HepG2 (cell line): ENCODE data around the gene SMYD4. TPM values are rescaled to one million over a fixed set of nuclear protein-coding genes. Genes with fewer than 3 reads are reported as not detected.

Experiments used
- ADNP ChIP-seq: sonication (generic); formaldehyde crosslinking; IDR thresholded peaks from 2 replicates; pipeline ENCODE4 v1.4.0; 2020; ENCODE audit warnings: missing genetic modification reagents
- LCORL ChIP-seq, 2 experiments: fragments of 450-650 bp in 1 of 2; sonication (generic) in 1 of 2; formaldehyde crosslinking in 1 of 2; IDR thresholded peaks; 2 replicates each; pipeline versions ENCODE4 v1.5.0 to v1.6.1; 2017 to 2020; ENCODE audit warnings: antibody characterized with exemption in 1 of 2, missing genetic modification reagents in 1 of 2
- MEF2D ChIP-seq: sonication (generic); formaldehyde crosslinking; IDR thresholded peaks from 2 replicates; pipeline ENCODE4 v1.5.1; 2020; ENCODE audit warnings: mild to moderate bottlenecking, missing genetic modification reagents
- NR3C1 ChIP-seq: sonication (generic); formaldehyde crosslinking; IDR thresholded peaks from 2 replicates; pipeline ENCODE4 v1.4.0; 2020; ENCODE audit warnings: missing genetic modification reagents
- PHF8 ChIP-seq: sonication (generic); formaldehyde crosslinking; IDR thresholded peaks from 2 replicates; pipeline ENCODE4 v1.5.0; 2020; ENCODE audit warnings: missing genetic modification reagents
- PTBP1 ChIP-seq: fragments of 200-400 bp; formaldehyde crosslinking; IDR thresholded peaks from 2 replicates; pipeline ENCODE4 v1.6.1; 2018; ENCODE audit warnings: low read length, low read depth; ENCODE audit not compliant: poor library complexity, severe bottlenecking
- SAFB2 ChIP-seq: sonication (generic); formaldehyde crosslinking; IDR thresholded peaks from 2 replicates; pipeline ENCODE4 v1.5.1; 2020; ENCODE audit warnings: missing genetic modification reagents, low read depth, mild to moderate bottlenecking, borderline replicate concordance
- SMC3 ChIP-seq: IDR thresholded peaks from 2 replicates; pipeline ENCODE4 v1.6.1; 2011; ENCODE audit warnings: low read length, improper control_type of control experiment
- TOE1 ChIP-seq: sonication (generic); formaldehyde crosslinking; IDR thresholded peaks from 2 replicates; pipeline ENCODE4 v1.4.0; 2020; ENCODE audit warnings: mild to moderate bottlenecking, missing genetic modification reagents
- ZFP37 ChIP-seq: sonication (generic); formaldehyde crosslinking; IDR thresholded peaks from 2 replicates; pipeline ENCODE4 v1.4.0; 2020; ENCODE audit warnings: missing genetic modification reagents, borderline replicate concordance
- ZNF234 ChIP-seq: sonication (generic); formaldehyde crosslinking; conservative IDR thresholded peaks from 2 replicates; pipeline ENCODE4 v1.5.1; 2020; ENCODE audit warnings: mild to moderate bottlenecking, missing genetic modification reagents
- ZNF607 ChIP-seq: sonication (generic); formaldehyde crosslinking; IDR thresholded peaks from 2 replicates; pipeline ENCODE4 v1.5.1; 2020; ENCODE audit warnings: missing genetic modification reagents, mild to moderate bottlenecking, borderline replicate concordance
- ZNF713 ChIP-seq: sonication (generic); formaldehyde crosslinking; IDR thresholded peaks from 2 replicates; pipeline ENCODE4 v1.4.0; 2020; ENCODE audit warnings: mild to moderate bottlenecking, missing genetic modification reagents
- ZNF775 ChIP-seq: sonication (generic); formaldehyde crosslinking; IDR thresholded peaks from 2 replicates; pipeline ENCODE4 v1.4.0; 2020; ENCODE audit warnings: missing genetic modification reagents, mild to moderate bottlenecking, moderate library complexity, borderline replicate concordance
- polyA plus RNA-seq, 8 experiments: library from polyadenylated mRNA; depleted of rRNA in 3 of 8; stranded (reverse) in 7 of 8; unstranded in 1 of 8; fragments of >200 nt; fragmentation: Illumina TruSeq in 4 of 8; extraction: Trizol in 4 of 8; gene quantifications; 2 replicates each; pipeline versions ENCODE4 v1.2.1 to v1.2.3, GENCODE V29; 2011 to 2016; ENCODE audit warnings: low read depth in 4 of 8, missing spikeins in 1 of 8, mixed read lengths in 1 of 8; ENCODE audit not compliant: insufficient read depth in 1 of 8
- total RNA-seq, 5 experiments: library from RNA; depleted of rRNA; stranded (reverse); fragments of >200 nt; fragmentation: Illumina TruSeq; extraction: Trizol; gene quantifications; 2 replicates each; pipeline ENCODE4 v1.2.3, GENCODE V29; 2016; ENCODE audit warnings: low read depth in 1 of 5
- TF ChIP-seq, protein P1 (sequence below): sonication (generic); formaldehyde crosslinking; IDR thresholded peaks from 2 replicates; pipeline ENCODE4 v1.4.0; 2020; ENCODE audit warnings: missing genetic modification reagents
- TF ChIP-seq, protein P2 (sequence below): sonication (generic); formaldehyde crosslinking; IDR thresholded peaks from 2 replicates; pipeline ENCODE4 v1.4.0; 2020; ENCODE audit warnings: missing genetic modification reagents, borderline replicate concordance
- TF ChIP-seq, protein P3 (sequence below): IDR thresholded peaks from 2 replicates; pipeline ENCODE4 v1.6.1; 2018; ENCODE audit warnings: missing genetic modification reagents, mild to moderate bottlenecking, missing compliant biosample characterization
- TF ChIP-seq, protein P4 (sequence below): sonication (generic); formaldehyde crosslinking; IDR thresholded peaks from 2 replicates; pipeline ENCODE4 v1.4.0; 2020; ENCODE audit warnings: missing genetic modification reagents

Gene SMYD4
- total and polyA plus RNA-seq, 2 of the 13 experiments (the other 11 are each of a cell fraction or from before 2014, with no cell fraction given), result 7.4 to 11.3 TPM

DNA sequence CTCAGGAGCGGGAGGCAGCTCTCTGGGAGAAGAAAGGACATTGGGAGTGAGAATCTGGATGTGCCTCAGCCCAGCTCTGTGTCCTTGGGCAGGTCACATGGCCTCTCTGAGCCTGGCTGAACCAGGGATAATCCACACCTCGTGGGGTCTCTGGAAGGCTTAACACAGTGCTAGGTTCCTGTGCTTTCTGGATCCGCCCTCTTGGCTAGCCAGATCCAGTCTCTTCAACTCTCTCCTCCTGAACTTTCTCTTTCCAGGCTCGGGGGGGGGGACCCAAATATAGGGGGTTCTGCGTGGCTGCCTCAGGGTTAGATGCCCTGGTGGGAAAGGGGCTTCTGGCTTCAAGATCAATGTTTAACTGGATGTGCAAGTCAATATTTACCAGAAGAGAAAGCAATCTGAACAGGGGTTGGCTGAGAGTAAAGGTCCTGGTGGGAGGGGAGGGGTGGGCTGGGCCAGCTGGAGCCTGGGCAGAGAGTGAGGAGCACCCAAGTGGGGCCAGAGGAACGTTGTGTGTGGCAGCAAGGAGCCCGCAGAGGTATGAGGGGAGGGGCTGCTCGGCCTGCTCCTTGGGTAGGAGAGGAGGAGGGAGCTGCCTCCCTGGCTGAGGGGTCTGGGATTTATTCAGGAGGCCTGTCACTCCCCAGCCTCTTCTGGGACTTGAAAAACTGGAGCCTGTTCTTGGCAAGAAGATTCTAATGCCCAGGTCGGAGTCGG is 87.2 kb downstream of the SMYD4 start, which contains the start of gene SERPINF2 (continued):
- TF ChIP-seq, protein P1, sequence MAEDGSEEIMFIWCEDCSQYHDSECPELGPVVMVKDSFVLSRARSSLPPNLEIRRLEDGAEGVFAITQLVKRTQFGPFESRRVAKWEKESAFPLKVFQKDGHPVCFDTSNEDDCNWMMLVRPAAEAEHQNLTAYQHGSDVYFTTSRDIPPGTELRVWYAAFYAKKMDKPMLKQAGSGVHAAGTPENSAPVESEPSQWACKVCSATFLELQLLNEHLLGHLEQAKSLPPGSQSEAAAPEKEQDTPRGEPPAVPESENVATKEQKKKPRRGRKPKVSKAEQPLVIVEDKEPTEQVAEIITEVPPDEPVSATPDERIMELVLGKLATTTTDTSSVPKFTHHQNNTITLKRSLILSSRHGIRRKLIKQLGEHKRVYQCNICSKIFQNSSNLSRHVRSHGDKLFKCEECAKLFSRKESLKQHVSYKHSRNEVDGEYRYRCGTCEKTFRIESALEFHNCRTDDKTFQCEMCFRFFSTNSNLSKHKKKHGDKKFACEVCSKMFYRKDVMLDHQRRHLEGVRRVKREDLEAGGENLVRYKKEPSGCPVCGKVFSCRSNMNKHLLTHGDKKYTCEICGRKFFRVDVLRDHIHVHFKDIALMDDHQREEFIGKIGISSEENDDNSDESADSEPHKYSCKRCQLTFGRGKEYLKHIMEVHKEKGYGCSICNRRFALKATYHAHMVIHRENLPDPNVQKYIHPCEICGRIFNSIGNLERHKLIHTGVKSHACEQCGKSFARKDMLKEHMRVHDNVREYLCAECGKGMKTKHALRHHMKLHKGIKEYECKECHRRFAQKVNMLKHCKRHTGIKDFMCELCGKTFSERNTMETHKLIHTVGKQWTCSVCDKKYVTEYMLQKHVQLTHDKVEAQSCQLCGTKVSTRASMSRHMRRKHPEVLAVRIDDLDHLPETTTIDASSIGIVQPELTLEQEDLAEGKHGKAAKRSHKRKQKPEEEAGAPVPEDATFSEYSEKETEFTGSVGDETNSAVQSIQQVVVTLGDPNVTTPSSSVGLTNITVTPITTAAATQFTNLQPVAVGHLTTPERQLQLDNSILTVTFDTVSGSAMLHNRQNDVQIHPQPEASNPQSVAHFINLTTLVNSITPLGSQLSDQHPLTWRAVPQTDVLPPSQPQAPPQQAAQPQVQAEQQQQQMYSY (CRISPR knock-in tag), result 0 out of 2 replicates have a peak, but pooled peaks have one; percentile 49
- no peak for TF ChIP-seq ADNP (CRISPR knock-in tag)
- TF ChIP-seq SAFB2 (CRISPR knock-in tag), result no peak
- TF ChIP-seq SMC3, result peak; percentile 21; the same call in 1 of the 2 replicates
- peak; percentile 65; the same call in 1 of the 2 replicates for TF ChIP-seq ZFP37 (CRISPR knock-in tag)
- no peak for TF ChIP-seq ZNF234 (CRISPR knock-in tag)
- TF ChIP-seq PHF8 (CRISPR knock-in tag), result peak; percentile 58
- TF ChIP-seq LCORL (IDR thresholded peaks at IDR 0.05), result no peak
- peak; percentile 77 for TF ChIP-seq LCORL (CRISPR knock-in tag; IDR thresholded peaks at IDR 0.05)
- TF ChIP-seq MEF2D, result peak; percentile 83; the same call in 1 of the 2 replicates
- TF ChIP-seq, protein P2, sequence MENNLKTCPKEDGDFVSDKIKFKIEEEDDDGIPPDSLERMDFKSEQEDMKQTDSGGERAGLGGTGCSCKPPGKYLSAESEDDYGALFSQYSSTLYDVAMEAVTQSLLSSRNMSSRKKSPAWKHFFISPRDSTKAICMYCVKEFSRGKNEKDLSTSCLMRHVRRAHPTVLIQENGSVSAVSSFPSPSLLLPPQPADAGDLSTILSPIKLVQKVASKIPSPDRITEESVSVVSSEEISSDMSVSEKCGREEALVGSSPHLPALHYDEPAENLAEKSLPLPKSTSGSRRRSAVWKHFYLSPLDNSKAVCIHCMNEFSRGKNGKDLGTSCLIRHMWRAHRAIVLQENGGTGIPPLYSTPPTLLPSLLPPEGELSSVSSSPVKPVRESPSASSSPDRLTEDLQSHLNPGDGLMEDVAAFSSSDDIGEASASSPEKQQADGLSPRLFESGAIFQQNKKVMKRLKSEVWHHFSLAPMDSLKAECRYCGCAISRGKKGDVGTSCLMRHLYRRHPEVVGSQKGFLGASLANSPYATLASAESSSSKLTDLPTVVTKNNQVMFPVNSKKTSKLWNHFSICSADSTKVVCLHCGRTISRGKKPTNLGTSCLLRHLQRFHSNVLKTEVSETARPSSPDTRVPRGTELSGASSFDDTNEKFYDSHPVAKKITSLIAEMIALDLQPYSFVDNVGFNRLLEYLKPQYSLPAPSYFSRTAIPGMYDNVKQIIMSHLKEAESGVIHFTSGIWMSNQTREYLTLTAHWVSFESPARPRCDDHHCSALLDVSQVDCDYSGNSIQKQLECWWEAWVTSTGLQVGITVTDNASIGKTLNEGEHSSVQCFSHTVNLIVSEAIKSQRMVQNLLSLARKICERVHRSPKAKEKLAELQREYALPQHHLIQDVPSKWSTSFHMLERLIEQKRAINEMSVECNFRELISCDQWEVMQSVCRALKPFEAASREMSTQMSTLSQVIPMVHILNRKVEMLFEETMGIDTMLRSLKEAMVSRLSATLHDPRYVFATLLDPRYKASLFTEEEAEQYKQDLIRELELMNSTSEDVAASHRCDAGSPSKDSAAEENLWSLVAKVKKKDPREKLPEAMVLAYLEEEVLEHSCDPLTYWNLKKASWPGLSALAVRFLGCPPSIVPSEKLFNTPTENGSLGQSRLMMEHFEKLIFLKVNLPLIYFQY (CRISPR knock-in tag), result peak; percentile 64; the same call in 1 of the 2 replicates
- 0 out of 2 replicates have a peak, but pooled peaks have one; percentile 29 for TF ChIP-seq TOE1
- TF ChIP-seq PTBP1, result no peak
- TF ChIP-seq, protein P3, sequence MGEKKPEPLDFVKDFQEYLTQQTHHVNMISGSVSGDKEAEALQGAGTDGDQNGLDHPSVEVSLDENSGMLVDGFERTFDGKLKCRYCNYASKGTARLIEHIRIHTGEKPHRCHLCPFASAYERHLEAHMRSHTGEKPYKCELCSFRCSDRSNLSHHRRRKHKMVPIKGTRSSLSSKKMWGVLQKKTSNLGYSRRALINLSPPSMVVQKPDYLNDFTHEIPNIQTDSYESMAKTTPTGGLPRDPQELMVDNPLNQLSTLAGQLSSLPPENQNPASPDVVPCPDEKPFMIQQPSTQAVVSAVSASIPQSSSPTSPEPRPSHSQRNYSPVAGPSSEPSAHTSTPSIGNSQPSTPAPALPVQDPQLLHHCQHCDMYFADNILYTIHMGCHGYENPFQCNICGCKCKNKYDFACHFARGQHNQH (CRISPR knock-in tag), result peak; percentile 15; the same call in 1 of the 2 replicates
- TF ChIP-seq NR3C1 (CRISPR knock-in tag), result no peak
- TF ChIP-seq, protein P4, sequence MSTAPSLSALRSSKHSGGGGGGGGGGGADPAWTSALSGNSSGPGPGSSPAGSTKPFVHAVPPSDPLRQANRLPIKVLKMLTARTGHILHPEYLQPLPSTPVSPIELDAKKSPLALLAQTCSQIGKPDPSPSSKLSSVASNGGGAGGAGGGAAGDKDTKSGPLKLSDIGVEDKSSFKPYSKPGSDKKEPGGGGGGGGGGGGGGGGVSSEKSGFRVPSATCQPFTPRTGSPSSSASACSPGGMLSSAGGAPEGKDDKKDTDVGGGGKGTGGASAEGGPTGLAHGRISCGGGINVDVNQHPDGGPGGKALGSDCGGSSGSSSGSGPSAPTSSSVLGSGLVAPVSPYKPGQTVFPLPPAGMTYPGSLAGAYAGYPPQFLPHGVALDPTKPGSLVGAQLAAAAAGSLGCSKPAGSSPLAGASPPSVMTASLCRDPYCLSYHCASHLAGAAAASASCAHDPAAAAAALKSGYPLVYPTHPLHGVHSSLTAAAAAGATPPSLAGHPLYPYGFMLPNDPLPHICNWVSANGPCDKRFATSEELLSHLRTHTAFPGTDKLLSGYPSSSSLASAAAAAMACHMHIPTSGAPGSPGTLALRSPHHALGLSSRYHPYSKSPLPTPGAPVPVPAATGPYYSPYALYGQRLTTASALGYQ (CRISPR knock-in tag), result peak; percentile 57
- peak; percentile 89 for TF ChIP-seq ZNF775 (CRISPR knock-in tag)
- peak; percentile 31; the same call in 1 of the 2 replicates for TF ChIP-seq ZNF607 (CRISPR knock-in tag)
- TF ChIP-seq ZNF713 (CRISPR knock-in tag), result no peak
